NCI-H1105 treated with DMSO at 0.1 percent for 48 hours (cell line): ENCODE measurements around the gene CCSER1.
"Not testable (repeated sequence)": the region's sequence is repeated elsewhere in the genome, so short reads cannot be mapped to it uniquely, and the experiment has no call there.

Experiments used
- DNase-seq: peaks from one replicate; lab custom pipeline; 2025; lab: John Stamatoyannopoulos, UW

The CCSER1 gene

DNA sequence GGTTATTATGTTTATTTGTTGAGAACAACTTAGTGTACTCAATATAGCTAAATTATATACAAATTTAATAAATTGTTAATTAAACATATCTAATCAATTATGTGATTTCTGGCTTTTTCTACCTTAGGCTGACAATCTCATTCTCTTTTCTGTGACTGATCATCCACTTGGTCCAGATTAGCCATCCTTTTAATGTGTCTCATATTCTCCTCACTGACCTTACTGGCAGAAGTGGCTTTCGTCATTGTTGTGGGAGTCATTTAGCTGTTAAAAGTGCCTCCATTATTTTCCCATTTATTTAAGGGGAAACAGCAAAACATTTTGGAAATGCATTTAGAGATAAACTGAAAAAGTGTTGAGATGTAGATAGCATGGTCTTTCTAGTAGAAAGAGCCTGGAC lies 172.2 kb downstream of the CCSER1 start:
- no peak for DNase-seq

DNA sequence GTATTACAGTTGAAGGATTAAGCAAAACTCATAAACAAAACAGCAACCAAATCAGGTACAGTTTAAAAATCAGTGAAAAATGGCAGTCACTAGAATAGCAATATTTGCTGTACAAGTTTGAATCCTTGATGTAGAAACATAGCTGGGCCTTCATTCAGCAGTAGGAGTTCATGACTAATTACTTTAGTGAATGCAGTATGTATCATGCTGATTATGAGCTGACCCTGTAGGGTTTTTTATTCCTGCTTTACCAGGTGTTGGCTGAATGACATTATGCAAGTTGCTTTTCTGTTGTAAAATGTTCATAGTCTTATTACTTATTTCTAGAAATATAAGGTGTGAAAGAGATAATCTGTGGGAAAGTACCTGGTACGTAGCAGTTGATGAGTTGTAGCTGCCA lies 179.6 kb downstream of the CCSER1 start:
- no peak for DNase-seq

GRCh38 chr4:90317140-90317539 lies 189.9 kb downstream of the CCSER1 start:
- not testable (repeated sequence) for DNase-seq

DNA sequence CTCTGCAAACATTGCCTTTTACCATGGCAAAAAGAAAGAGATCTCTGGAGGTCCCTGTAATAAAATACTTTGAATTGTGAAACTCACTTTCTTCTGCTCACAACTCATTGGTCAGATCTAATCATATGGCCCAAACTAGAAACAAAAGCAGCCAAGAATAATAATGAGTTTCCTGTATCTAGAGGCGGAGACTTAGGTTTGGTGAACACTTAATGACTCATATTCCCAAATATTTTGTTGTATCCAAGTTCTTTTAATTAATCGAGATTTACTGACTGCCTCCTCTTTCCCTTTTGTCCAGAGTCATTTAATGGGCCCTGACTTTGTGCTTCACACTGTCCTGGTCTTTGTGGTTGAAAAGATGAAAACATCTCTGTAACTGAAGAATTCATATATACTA lies 190.6 kb downstream of the CCSER1 start:
- no peak for DNase-seq

GRCh38 chr4:90318193-90318592 lies 191.0 kb downstream of the CCSER1 start:
- DNase-seq, result no peak

DNA sequence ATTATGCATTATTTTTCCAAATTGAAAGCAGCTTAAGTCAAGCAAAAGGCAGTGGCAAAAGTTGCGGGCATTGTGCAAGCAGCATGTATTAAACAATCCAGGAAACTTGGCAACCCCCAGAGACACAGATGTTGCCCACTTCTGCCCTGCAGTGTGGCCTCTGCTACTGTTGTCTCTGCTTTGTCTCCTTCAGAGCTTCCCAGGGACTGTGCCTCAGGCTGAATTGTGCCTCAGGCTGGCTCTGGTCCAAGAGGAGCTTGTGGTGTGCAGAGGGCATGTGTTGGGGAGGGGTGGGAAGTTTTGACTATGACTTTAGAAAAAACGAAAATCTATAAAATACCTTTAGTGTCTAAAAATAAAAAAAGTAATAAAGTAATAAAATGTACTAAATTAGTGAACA lies 201.4 kb downstream of the CCSER1 start:
- DNase-seq, result peak; percentile 58

DNA sequence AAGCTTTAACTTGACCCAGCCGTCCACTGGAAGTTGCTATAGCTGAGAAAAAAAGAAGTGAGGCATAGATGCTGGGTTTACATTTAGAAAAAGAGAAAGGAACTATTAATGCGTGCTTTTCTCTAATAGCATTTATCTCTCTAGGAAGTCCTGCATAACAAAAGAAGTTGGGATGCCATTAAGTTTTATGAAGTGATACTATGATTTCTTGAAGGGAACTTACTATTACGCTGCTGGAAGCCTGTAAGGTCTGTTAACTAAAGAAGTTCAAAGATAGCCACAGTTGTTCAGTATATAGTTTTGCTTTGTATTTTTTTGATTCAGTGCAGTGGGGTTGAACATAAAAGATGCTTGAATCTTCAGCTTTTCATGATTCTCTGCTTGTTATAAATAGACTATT lies 203.4 kb downstream of the CCSER1 start:
- DNase-seq, result no peak

GRCh38 chr4:90345549-90346215 lies 218.5 kb downstream of the CCSER1 start:
- DNase-seq, result no peak

DNA sequence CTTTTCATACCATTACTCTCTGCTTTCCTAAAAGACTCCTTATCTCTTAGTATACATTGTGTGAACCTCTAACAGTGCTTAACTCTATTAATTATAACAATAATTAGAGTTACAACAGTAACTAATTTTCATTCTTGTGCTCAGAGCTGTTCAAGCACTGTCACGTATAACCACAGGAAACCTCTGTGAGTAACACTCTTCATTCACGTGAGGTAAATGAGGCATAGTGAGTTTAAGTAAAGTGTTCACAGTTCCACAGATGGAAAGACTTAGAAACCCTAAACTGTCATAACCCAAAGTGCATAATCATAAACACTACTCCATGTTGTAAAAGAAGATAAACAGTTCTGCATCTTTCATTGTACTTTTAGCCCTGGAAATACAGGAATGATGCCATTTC lies 222.4 kb downstream of the CCSER1 start:
- DNase-seq, result no peak

GRCh38 chr4:90357117-90357710 lies 230.0 kb downstream of the CCSER1 start:
- peak; percentile 42 for DNase-seq

DNA sequence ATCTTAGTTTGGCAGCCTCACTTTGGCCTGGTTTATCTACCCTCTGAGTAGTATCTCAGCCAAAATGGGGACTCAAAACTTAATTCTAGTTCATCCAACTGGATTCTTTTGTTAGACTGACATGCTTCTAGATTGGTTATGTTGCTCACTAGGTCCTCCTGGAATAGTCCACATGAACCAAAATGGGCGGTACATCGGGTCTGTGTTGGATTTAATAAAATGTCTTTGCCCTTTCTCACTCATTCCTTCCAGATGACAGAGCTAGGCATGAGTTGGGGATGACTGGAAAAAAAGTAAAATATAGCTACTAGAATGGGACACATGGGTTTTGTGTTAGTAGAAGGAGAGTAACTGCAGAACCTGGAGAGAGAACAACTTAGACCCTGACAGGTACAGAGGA lies 247.9 kb downstream of the CCSER1 start:
- DNase-seq, result no peak

- DNase-seq, result no peak
Observed at GRCh38 chr4:90393215-90393614, 266.0 kb downstream of the CCSER1 start.

GRCh38 chr4:90403781-90404180 lies 276.6 kb downstream of the CCSER1 start:
- no peak for DNase-seq

GRCh38 chr4:90407897-90408296 lies 280.7 kb downstream of the CCSER1 start:
- DNase-seq, result not testable (repeated sequence)

DNA sequence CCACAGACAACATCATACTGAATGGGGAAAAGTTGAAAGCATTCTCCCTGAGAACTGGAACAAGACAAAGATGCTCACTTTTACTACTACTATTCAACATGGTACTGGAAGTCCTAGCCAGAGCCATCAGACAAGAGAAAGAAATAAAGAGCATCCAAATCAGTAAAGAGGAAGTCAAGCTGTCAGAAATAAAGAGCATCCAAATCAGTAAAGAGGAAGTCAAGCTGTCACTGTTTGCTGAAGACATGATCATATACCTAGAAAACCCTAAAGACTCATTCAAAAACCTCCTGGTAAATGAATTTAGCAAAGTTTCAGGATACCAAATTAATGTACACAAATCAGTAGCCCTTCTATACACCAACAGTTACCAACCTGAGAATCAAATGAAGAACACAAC lies 285.6 kb downstream of the CCSER1 start:
- not testable (repeated sequence) for DNase-seq

- no peak for DNase-seq
Observed at GRCh38 chr4:90415116-90415515, 287.9 kb downstream of the CCSER1 start.

DNA sequence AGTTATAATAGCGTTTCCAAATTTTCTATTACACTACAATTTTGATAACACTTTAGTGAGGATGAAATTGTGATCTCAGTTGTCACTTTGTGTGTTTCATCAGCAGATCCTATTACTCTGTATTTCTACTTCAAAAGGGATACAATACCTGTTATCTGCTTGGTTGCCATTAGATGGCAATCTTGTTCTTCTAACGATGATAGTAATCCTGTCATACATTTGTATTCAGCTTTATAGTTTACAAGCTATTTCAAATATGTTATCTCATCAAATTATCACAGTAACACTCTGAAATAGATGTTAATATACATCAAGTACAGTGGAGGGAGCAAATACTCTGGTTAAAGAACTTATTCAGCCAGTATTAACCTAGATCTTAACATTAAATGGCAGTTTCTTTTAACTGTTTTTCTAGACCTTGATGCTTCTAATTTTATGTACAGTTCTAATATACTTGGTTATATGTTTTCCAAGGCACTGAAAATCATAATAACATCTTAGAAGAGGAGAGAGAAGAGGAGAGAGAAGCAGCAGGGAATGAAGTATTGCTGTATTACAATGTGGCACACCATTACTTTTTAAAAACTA lies 292.0 kb downstream of the CCSER1 start:
- DNase-seq, result peak; percentile 44

- no peak for DNase-seq
Observed at GRCh38 chr4:90421161-90421560, 294.0 kb downstream of the CCSER1 start.

DNA sequence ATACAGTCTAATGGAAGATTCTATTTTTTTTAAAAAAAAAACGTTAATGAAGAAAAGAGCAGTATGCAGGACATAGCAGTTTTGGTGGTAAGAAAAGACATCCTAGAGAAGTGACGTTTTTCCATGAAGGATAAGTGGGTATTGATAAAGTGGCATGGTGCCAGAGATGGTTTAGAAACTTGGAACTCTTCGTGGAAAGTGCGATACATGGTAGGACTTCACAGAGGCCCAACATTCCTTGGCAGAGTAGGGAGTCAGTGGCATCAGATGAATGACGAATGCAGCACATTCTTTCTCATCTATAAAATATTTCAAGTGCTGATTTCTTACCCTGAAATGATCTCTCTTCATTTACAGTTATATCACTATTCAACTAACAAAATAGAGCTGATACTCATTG lies 298.7 kb downstream of the CCSER1 start:
- no peak for DNase-seq

GRCh38 chr4:90438522-90438921 lies 311.3 kb downstream of the CCSER1 start:
- no peak for DNase-seq

GRCh38 chr4:90441770-90442169 lies 314.6 kb downstream of the CCSER1 start:
- DNase-seq, result no peak

DNA sequence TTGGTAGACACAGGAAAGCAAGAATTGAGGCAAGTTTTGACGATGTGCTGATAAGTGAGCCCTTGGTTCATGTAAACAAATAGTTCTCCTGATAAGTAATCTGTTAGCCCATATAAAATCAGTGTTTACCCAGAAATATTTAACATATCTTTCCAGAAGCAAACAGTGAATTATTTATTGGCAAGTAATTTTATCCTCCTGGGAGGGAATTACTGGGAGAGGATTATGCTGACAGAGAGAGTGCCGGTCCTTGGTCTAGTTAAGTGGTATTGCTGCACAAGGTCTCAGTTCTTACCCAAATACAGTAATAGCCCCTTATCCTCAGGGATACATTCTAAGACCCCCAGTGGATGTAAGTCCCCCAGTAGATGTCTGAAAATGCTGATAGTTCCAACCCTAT lies 315.4 kb downstream of the CCSER1 start:
- DNase-seq, result no peak

DNA sequence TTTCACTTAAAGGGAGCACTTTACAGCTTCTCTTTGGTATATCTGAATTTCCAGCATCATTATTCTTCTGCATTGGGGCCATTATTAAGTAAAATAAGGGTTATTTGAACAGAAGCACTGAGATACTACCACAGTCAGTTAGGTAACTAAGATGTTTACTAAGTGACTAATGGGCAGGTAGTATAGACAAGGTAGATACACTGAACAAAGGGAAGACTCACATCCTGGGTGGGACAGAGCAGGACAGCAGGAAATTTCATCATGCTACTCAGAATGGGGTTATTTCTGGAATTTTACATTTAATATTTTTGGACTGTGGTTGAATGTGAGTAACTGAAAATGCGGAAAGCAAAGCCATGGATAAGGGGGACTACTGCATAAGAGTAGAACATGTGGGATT lies 316.0 kb downstream of the CCSER1 start:
- DNase-seq, result no peak

DNA sequence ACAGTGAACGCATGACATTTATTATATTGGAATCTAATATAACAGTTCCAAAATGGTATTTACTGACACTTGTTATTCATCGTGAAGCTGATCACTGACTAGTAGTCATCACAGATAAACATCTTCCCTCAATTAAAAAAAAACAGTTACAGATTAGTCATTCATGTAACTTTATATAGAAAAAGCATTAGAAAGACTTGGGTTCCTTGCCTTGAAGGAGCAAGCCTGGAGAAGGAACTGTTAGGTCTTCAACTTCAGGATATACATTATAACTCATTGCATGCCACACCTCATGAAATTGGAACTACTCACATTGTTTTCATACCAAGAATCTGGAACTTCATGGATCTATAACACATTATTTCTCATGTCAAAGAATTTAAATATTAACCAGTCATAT lies 317.7 kb downstream of the CCSER1 start:
- no peak for DNase-seq
